OCI-LY3 (cell line): ENCODE results near the gene LRRC14B.

Source experiments
- EZH2phosphoT487 ChIP-seq: fragments of 200-600 bp; shearing (Covaris generic); IDR thresholded peaks from 2 replicates; pipeline ENCODE4 v1.6.1; 2018; ENCODE audit warnings: antibody characterized with exemption, mixed run types, low read depth
- TF ChIP-seq, protein P1 (sequence below): fragments of 200-600, 300-600 bp; sonication (generic); IDR thresholded peaks from 2 replicates; pipeline ENCODE4 v1.5.1; 2014; ENCODE audit warnings: antibody characterized with exemption, low read length, low read depth

DNA sequence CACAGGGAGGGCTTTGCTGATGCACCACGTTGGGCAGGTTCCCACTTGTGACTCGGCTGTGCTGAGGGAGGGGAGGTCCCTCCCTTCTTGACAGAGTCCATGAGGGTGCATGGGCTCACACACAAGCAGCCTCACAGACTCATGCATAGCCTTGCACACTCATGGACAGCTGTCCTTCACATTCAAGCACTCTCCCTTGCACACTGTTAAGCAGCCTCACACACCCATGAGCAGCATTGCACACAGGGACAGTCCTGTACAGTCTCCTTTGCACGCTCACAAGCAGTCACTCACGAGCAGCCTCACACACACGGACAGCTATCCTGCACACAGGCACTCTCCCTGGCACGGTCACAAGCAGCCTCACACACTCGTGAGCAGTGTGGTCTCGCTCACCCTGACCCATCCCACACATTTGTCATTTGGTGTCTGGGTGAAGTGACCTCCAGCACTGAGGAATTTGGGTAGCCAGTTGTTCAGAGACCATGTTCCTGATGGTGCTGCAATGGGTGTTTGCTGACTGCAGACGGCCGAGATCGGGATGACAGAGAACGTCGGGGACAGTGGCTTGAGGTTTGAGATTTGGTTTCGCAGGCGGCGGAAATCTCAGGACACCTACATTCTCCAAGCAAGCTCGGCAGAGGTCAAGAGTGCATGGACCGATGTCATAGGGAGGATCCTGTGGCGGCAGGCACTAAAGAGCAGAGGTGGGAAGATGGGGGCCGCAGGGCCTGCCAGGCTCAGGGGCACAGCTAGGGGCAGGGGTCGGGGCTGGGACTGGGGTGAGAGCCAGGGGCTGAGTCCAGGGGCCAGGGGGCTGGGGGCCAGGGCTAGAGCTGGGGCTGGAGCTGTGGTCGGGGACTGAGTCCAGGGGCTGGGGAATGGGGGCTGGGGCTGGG lies 17.7 kb upstream of the LRRC14B start:
- TF ChIP-seq, protein P1, sequence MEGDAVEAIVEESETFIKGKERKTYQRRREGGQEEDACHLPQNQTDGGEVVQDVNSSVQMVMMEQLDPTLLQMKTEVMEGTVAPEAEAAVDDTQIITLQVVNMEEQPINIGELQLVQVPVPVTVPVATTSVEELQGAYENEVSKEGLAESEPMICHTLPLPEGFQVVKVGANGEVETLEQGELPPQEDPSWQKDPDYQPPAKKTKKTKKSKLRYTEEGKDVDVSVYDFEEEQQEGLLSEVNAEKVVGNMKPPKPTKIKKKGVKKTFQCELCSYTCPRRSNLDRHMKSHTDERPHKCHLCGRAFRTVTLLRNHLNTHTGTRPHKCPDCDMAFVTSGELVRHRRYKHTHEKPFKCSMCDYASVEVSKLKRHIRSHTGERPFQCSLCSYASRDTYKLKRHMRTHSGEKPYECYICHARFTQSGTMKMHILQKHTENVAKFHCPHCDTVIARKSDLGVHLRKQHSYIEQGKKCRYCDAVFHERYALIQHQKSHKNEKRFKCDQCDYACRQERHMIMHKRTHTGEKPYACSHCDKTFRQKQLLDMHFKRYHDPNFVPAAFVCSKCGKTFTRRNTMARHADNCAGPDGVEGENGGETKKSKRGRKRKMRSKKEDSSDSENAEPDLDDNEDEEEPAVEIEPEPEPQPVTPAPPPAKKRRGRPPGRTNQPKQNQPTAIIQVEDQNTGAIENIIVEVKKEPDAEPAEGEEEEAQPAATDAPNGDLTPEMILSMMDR = no peak
- TF ChIP-seq EZH2phosphoT487 = no peak
